Vein endothelial cell (primary cell): Measurements from ENCODE around the gene TSPAN9. TPM values are rescaled to one million over a fixed set of nuclear protein-coding genes. Genes with fewer than 3 reads are reported as not detected.

Experiments
- small RNA-seq: library from RNA; depleted of rRNA; stranded (forward); fragments of <200 nt; gene quantifications from one replicate; pipeline ENCODE3, GENCODE V24; 2012
- total RNA-seq: library from RNA; depleted of rRNA; stranded (reverse); fragments of >200 nt; gene quantifications from 2 replicates; pipeline ENCODE4 v1.2.3, GENCODE V29; 2012

TSPAN9 gene, protein sequence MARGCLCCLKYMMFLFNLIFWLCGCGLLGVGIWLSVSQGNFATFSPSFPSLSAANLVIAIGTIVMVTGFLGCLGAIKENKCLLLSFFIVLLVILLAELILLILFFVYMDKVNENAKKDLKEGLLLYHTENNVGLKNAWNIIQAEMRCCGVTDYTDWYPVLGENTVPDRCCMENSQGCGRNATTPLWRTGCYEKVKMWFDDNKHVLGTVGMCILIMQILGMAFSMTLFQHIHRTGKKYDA
- total RNA-seq, result 71.5 and 79.3 TPM in 2 replicates

DNA sequence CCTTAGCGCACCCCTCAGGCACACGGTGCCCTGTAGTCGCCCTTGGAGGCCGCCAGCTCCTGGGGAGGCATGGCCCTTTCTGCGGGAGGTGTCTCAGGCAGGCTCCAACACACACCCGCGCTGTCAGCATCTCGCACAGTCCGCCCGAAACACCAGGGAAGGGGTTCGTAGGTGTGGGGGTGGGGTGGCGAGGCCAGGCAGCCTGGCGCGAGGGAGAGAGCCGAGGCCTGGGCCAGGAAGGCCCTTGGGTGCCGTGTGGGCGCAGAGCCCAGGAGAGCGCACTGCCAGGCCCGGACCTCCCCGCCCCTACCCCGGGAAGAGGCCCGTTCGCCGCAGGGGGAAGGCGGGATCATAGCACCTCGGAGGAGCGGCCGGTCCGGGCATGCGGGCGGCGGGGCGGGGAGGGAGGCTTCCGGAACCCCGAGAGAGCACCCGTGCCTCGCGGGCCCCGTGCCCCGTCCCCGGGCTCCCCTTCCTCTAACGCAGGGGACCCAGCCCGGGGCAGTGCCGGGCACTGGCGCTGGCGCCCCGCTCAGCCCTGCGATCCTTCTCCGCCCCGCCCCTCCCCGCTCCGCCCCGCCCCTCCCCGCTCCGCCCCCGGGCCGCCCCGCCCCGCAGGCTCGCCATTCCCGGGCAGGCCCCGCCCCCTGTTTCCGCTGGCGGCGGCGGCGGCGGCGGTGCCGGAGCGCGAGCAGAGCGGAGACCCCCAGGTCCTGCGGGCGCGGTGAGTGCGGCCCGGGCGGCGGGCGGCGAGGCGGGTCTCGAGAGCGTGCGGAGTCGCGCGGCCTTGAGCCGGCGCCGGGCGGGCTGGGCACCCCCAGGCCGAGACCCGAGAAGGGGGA is at the start of gene TSPAN9:
TSPAN9 (plus strand) TSS at position 650 of the 842 bp plus-strand sequence. CDS start 123,815 bp downstream, outside the sequence.

Small RNA genes lying within 50 kb of the gene (small RNA-seq; reads per million reads assigned to genes)
- gene AC005912.1 (1.1 reads per million, percentile 62 among the genes with 10 or more reads in this experiment), gene RF00017 (not detected)

Other genes starting within 250 kb of the TSPAN9 start
- gene NRIP2, start 242.3 kb upstream of the TSPAN9 start, total RNA-seq, result not detected in 2 replicates
- not detected in 2 replicates for gene TEX52, start 220.3 kb upstream of the TSPAN9 start, total RNA-seq
- gene FOXM1, start 200.2 kb upstream of the TSPAN9 start, total RNA-seq, result 15.0 and 23.0 TPM in 2 replicates
- 23.8 and 30.9 TPM in 2 replicates for gene RHNO1, start 200.2 kb upstream of the TSPAN9 start, total RNA-seq
- 25.5 and 30.5 TPM in 2 replicates for gene TULP3, start 186.5 kb upstream of the TSPAN9 start, total RNA-seq
- 43.1 and 49.4 TPM in 2 replicates for gene TEAD4, start 118.0 kb upstream of the TSPAN9 start, total RNA-seq